HG02852 (cell line): ENCODE results near the gene SCFD1.
"Not testable (repeated sequence)": the region's sequence is repeated elsewhere in the genome, so short reads cannot be mapped to it uniquely, and the experiment has no call there.

Source experiments
- ATAC-seq: cut with Tn5 transposase; IDR thresholded peaks from one replicate; pipeline ENCODE4 v1.9.1; 2021; ENCODE audit warnings: mild to moderate bottlenecking, moderate library complexity; ENCODE audit not compliant: unreplicated experiment

The SCFD1 gene

GRCh38 chr14:30621940-30622830 is at the start of gene SCFD1:
Gene SCFD1 (plus strand): TSS chr14:30622319. CDS start chr14:30622339, 20 bp downstream.
- ATAC-seq: peak; percentile 93

GRCh38 chr14:30572771-30573170 is 49.3 kb upstream of the SCFD1 start:
- no peak for ATAC-seq

- ATAC-seq: no peak
These were observed 48.8 kb upstream of the SCFD1 start for GRCh38 chr14:30573226-30573814.

GRCh38 chr14:30573966-30574365 is 48.2 kb upstream of the SCFD1 start:
- ATAC-seq: no peak

- not testable (repeated sequence) for ATAC-seq
These were observed 47.3 kb upstream of the SCFD1 start for GRCh38 chr14:30574777-30575176.

- ATAC-seq: not testable (repeated sequence)
These were observed 45.8 kb upstream of the SCFD1 start for GRCh38 chr14:30576333-30576732.

- ATAC-seq: no peak
These were observed 41.4 kb upstream of the SCFD1 start for GRCh38 chr14:30580616-30581282.

- no peak for ATAC-seq
These were observed 40.9 kb upstream of the SCFD1 start for GRCh38 chr14:30581283-30581625.

GRCh38 chr14:30582376-30582775 is 39.7 kb upstream of the SCFD1 start:
- no peak for ATAC-seq

- no peak for ATAC-seq
These were observed 38.0 kb upstream of the SCFD1 start for GRCh38 chr14:30584058-30584630.

GRCh38 chr14:30585204-30585603 is 36.9 kb upstream of the SCFD1 start:
- no peak for ATAC-seq

- ATAC-seq: no peak
These were observed 35.0 kb upstream of the SCFD1 start for GRCh38 chr14:30587141-30587540.

GRCh38 chr14:30588873-30589272 is 33.2 kb upstream of the SCFD1 start:
- ATAC-seq: no peak

- ATAC-seq: no peak
These were observed 25.2 kb upstream of the SCFD1 start for GRCh38 chr14:30596935-30597334.

- ATAC-seq: no peak
These were observed 24.6 kb upstream of the SCFD1 start for GRCh38 chr14:30597504-30597903.

- no peak for ATAC-seq
These were observed 20.9 kb upstream of the SCFD1 start for GRCh38 chr14:30600922-30601918.

GRCh38 chr14:30603402-30603801 is 18.7 kb upstream of the SCFD1 start:
- no peak for ATAC-seq

- ATAC-seq: not testable (repeated sequence)
These were observed 17.4 kb upstream of the SCFD1 start for GRCh38 chr14:30604696-30605095.

GRCh38 chr14:30607156-30607780 is 14.9 kb upstream of the SCFD1 start:
- no peak for ATAC-seq

- no peak for ATAC-seq
These were observed 13.5 kb upstream of the SCFD1 start for GRCh38 chr14:30608533-30609006.
